Activated T-helper 1 cell treated with anti-CD3 and anti-CD28 coated beads, Interleukin-12 subunit alpha, Interleukin-12 subunit beta, Interleukin-2, Interleukin-4 antibody, amounts not matched to agents 30 ng/mL and 10 ng/mL and 1 ng/mL, durations not matched to agents 14 hours and 24 hours and 36 hours (primary cell): ENCODE measurements around the gene SZT2. TPM values are rescaled to one million over a fixed set of nuclear protein-coding genes. Genes with fewer than 3 reads are reported as not detected.
"Not testable (repeated sequence)": the region's sequence is repeated elsewhere in the genome, so short reads cannot be mapped to it uniquely, and the experiment has no call there.

ENCODE experiments used
- DNase-seq: peaks from one replicate; pipeline ENCODE4 v3.0.0; 2021; ENCODE audit warnings: low spot score
- H3K27ac Mint-ChIP-seq: one replicate; pipeline ENCODE4 v1.8.0; 2021; ENCODE audit warnings: mild to moderate bottlenecking, mixed read lengths
- H3K27me3 Mint-ChIP-seq: one replicate; pipeline ENCODE4 v1.8.0; 2022; ENCODE audit warnings: mild to moderate bottlenecking, moderate library complexity, mixed read lengths; ENCODE audit not compliant: insufficient read depth
- H3K36me3 Mint-ChIP-seq: one replicate; pipeline ENCODE4 v1.8.0; 2021; ENCODE audit warnings: low read depth, mixed read lengths
- H3K4me1 Mint-ChIP-seq: one replicate; pipeline ENCODE4 v1.8.0; 2021; ENCODE audit warnings: low read depth, mixed read lengths
- H3K4me3 Mint-ChIP-seq: one replicate; pipeline ENCODE4 v1.8.0; 2021; ENCODE audit warnings: mild to moderate bottlenecking, moderate library complexity, mixed read lengths
- H3K9me3 Mint-ChIP-seq: one replicate; pipeline ENCODE4 v1.8.0; 2021; ENCODE audit warnings: mixed read lengths
- intact Hi-C: fragments of 100-400 bp; cut with micrococcal nuclease; formaldehyde crosslinking; loops from one replicate; pipeline ENCODE4 v1.15.1; 2024
- total RNA-seq: library from RNA; stranded (reverse); gene quantifications from 2 replicates; pipeline ENCODE4 v1.2.3, GENCODE V29; 2022

SZT2 gene
- total RNA-seq, 1 donor from 2014 or later, result 59.2 TPM

DNA sequence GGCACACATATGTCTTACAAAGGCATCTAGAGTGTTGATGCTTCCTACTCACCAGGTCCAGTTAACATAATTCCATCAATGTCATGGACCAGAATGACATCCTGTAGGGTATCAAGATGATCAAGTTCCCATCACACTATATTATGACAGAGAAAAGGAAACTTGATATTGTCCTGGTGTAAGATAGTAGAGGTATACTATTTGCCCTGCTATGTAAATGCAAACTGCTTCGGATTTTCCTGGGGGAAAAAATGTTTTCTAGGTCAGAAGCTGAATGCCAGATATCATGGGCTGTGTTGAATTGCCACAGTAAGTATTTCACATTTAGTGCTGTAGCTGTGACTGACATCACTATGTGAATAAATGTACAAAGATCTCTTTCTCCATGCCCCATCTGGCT, 80.2 kb downstream of the SZT2 start:
- H3K4me1 Mint-ChIP-seq, result peaks cover 7% of the 10 kb centered on the region
- no peak for DNase-seq
- H3K4me3 Mint-ChIP-seq, result no peak overlapping the region
- intact Hi-C loops, result no loop called here
- H3K36me3 Mint-ChIP-seq, result no peaks in the 10 kb centered on the region
- peaks cover 11% of the 10 kb centered on the region for H3K27me3 Mint-ChIP-seq
- no peak overlapping the region for H3K27ac Mint-ChIP-seq
- H3K9me3 Mint-ChIP-seq, result no peaks in the 10 kb centered on the region

DNA sequence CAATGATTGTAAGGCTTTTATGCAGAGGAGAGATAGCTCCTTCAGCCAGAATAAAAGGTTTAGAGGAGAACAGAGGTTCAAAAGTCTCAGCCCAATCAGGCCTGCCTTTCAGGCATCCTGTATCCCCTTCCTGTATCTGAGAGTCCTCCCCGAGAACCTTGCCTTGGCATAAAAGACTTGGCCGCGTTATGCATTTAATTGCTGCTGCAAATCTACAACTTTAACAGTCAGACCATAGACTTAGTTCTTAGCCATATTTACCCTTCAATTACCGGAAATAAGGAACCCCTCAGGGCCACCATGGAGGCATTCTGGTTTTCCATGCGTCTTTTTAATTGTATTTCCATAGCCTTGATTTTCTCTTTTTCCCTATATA, 82.4 kb downstream of the SZT2 start:
- Mint-ChIP-seq H3K4me3 (no peak overlapping the region), H3K4me1 (no peaks in the 10 kb centered on the region), H3K36me3 (no peaks in the 10 kb centered on the region), H3K9me3 (no peaks in the 10 kb centered on the region), H3K27me3 (peaks cover 13% of the 10 kb centered on the region), H3K27ac (no peak overlapping the region)
- intact Hi-C loops, result no loop called here
- no peak for DNase-seq

DNA sequence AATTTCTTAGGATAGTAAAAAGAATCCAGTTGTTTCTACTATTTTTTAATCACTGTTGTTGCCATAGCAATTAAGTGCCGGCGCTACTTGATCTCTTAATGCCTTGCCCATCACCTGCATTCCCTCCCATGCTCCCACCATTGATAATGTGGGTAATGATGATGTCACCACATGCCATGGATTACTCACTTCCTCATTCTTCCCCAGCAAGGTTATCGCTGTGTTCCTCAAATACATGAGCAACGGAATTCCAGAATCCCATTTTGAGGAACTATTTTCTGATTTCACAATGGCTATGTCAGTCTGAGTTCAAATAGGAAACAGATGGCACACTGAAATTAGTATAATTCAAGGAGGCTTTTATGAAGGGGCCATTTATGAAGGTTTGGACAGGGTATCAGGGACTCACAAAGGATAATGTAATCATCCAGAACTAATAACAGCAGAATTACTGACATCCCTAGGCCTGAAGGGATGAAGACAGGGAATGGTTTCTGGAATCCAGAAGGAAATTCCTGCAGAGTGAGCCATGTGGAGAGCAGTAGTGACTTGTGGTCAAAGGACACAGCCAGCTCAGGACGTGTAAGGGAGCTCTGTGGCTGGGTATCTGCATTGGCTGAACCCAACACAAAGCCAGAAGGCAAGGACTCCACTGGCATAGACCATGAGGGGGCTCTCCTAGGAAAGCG, 82.9 kb downstream of the SZT2 start:
- H3K27ac Mint-ChIP-seq, H3K4me3 Mint-ChIP-seq, intact Hi-C loops, H3K4me1 Mint-ChIP-seq, H3K9me3 Mint-ChIP-seq, H3K36me3 Mint-ChIP-seq, DNase-seq: not testable (repeated sequence)
- peaks cover 13% of the 10 kb centered on the region for H3K27me3 Mint-ChIP-seq

DNA sequence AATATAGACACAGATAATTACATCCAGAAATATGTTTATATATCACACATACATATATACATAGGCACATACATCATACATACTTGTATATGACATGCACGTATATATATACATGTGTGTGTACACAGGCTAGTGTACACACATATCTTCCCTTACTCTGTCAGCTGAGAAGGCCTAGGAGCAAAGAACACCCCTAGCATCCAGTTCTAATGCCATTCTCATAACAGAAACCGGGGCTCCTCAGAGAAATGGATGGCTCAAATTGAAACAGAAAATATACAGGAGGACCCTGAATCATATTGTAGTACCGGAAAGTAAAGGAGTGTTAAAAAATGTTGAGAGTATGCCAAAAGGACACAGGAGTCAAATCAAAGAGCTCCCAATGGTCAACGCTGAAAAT, 83.8 kb downstream of the SZT2 start:
- Mint-ChIP-seq H3K27me3 (peaks cover 17% of the 10 kb centered on the region), H3K27ac (no peak overlapping the region), H3K4me1 (no peaks in the 10 kb centered on the region), H3K36me3 (no peaks in the 10 kb centered on the region), H3K4me3 (no peak overlapping the region), H3K9me3 (no peaks in the 10 kb centered on the region)
- DNase-seq, result no peak
- intact Hi-C loops, result no loop called here

DNA sequence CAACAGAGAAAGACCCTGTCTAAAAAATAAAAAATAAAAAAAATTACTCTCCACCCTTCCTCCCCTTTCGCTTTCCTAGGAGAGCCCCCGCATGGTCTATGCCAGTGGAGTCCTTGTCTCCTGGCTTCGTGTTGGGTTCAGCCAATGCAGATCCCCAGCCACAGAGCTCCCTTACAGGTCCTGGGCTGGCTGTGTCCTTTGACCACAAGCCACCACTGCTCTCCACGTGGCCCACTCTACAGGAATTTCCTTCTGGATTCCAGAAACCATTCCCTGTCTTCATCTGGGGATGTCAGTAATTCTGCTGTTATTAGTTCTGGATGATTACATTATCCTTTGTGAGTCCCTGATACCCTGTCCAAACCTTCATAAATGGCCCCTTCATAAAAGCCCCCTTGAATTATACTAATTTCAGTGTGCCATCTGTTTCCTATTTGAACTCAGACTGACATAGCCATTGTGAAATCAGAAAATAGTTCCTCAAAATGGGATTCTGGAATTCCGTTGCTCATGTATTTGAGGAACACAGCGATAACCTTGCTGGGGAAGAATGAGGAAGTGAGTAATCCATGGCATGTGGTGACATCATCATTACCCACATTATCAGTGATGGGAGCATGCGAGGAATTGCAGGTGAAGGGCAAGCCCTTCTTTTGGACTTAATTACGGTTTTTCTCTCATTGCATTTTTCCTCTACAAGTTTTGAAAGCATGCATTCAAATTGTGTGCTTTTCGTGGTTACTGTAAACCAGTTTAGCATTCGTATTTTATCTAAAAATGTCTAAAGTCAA, 86.1 kb downstream of the SZT2 start:
- intact Hi-C loops, H3K9me3 Mint-ChIP-seq, H3K36me3 Mint-ChIP-seq, DNase-seq, H3K27ac Mint-ChIP-seq, H3K4me1 Mint-ChIP-seq, H3K4me3 Mint-ChIP-seq: not testable (repeated sequence)
- H3K27me3 Mint-ChIP-seq, result peaks cover 20% of the 10 kb centered on the region

DNA sequence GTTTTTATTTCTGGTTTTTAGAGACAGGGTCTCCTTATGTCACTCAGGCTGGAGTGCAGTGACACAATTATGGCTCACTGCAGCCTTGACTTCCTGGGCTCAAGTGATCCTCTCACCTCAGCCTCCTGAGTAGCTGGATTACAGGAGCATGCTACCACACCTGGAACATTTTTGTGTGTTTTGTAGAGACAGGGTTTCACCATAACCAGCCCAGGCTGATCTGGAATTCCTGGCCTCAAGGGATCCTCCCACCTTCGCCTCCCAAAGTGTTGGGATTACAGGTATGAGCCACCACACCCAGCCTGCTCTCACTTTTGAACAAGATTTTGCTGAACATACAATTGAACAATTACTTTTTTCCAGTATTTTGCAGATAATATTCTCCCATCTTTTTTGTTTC, 88.0 kb downstream of the SZT2 start:
- H3K4me3 Mint-ChIP-seq, result no peak overlapping the region
- H3K27me3 Mint-ChIP-seq, result peaks cover 20% of the 10 kb centered on the region
- H3K27ac Mint-ChIP-seq, result no peak overlapping the region
- no peaks in the 10 kb centered on the region for H3K9me3 Mint-ChIP-seq
- no peaks in the 10 kb centered on the region for H3K36me3 Mint-ChIP-seq
- intact Hi-C loops, result no loop called here
- peaks cover 6% of the 10 kb centered on the region for H3K4me1 Mint-ChIP-seq
- DNase-seq, result no peak

DNA sequence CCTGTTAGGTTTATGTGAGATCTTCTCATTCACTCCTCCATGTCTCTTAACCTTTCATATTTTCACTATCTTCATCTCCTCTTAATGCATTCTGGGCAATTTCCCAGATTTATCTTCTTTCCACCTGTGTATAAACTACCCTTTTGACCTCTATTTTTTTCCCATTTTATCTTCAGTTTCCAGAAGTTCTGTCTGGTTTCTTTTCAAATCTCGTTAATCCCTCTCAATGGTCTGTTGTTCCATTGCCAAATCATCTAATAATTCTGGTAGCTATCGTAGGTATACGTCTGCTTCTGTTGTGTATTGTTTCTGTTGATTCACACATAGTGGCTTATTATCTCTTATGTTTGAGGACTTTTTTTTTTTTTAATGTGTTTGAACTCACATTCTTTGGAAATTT, 89.7 kb downstream of the SZT2 start:
- intact Hi-C loops, result no loop called here
- no peak for DNase-seq
- H3K27ac Mint-ChIP-seq, result no peak overlapping the region

DNA sequence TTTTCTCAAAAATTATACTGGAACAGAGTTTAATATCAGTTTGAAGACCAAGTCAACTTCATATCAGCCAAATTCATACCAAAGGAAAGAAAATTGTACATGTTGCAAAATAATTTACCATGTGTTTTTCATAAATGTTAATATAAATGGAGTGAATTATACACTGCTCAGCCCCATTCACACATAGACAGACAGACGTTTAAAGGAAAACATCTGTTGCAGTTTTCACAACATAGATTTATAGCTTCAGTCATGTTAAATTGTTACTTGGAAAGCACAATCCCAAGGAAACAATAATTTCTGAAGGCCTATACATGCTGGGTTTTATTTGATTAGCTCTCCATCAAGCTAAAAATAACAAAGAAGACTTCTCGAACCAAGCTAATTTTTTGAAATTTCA, 91.8 kb downstream of the SZT2 start:
- DNase-seq, result no peak
- peaks cover 6% of the 10 kb centered on the region for H3K4me1 Mint-ChIP-seq
- no peak overlapping the region for H3K27ac Mint-ChIP-seq
- H3K4me3 Mint-ChIP-seq, result no peak overlapping the region
- peaks cover 13% of the 10 kb centered on the region for H3K27me3 Mint-ChIP-seq
- H3K9me3 Mint-ChIP-seq, result no peaks in the 10 kb centered on the region
- H3K36me3 Mint-ChIP-seq, result no peaks in the 10 kb centered on the region
- intact Hi-C loops, result no loop called here

More for the DNA sequence above, 89.7 kb downstream of the SZT2 start:
- Mint-ChIP-seq H3K27me3 (peaks cover 18% of the 10 kb centered on the region), H3K9me3 (no peaks in the 10 kb centered on the region), H3K4me3 (no peak overlapping the region), H3K4me1 (peaks cover 6% of the 10 kb centered on the region), H3K36me3 (no peaks in the 10 kb centered on the region)

DNA sequence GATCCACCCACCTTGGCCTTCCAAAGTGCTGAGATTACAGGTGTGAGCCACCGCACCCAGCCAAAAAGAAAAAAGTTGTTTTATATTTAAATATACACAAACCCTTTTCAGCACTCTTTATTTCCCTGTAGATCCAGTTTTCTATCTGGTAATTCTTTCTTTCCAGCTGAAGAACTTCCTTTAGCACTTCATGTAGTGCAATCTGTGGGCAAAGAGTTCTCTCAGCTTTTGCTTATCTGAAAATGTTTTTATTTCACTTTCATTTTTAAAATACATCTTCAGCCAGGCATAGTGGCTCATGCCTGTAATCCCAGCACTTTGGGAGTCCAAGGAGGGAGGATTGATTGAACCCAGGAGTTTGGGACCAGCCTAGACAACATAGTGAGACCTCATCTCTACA, 92.5 kb downstream of the SZT2 start:
- H3K27me3 Mint-ChIP-seq, result peaks cover 9% of the 10 kb centered on the region
- intact Hi-C loops, result no loop called here
- no peaks in the 10 kb centered on the region for H3K36me3 Mint-ChIP-seq

DNA sequence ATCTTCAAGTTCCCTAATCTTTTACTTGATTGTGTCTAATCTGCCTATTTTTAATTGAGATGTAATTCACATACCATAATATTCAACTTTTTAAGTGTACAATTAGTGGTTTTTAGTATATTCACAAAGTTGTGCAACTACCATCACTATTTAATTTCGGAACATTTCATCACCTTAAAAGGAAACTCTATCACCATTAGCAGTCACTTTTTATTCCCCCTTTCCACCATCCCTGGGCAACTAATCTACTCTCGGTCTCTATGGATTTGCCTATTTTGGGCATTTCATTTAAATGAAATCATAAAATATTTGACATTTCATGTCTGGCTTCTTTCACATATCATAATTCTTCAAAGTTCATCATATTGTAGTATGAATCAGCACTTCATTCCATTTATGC, 94.7 kb downstream of the SZT2 start:
- H3K27ac Mint-ChIP-seq, result no peak overlapping the region
- peaks cover 2% of the 10 kb centered on the region for H3K27me3 Mint-ChIP-seq
- H3K4me1 Mint-ChIP-seq, result peaks cover 6% of the 10 kb centered on the region
- H3K9me3 Mint-ChIP-seq, result peaks cover 16% of the 10 kb centered on the region
- DNase-seq, result no peak
- H3K4me3 Mint-ChIP-seq, result no peak overlapping the region
- no peaks in the 10 kb centered on the region for H3K36me3 Mint-ChIP-seq
- intact Hi-C loops, result no loop called here

More for the DNA sequence above, 92.5 kb downstream of the SZT2 start:
- Mint-ChIP-seq H3K9me3 (peaks cover 5% of the 10 kb centered on the region), H3K4me3 (no peak overlapping the region), H3K4me1 (peaks cover 6% of the 10 kb centered on the region), H3K27ac (no peak overlapping the region)
- no peak for DNase-seq

DNA sequence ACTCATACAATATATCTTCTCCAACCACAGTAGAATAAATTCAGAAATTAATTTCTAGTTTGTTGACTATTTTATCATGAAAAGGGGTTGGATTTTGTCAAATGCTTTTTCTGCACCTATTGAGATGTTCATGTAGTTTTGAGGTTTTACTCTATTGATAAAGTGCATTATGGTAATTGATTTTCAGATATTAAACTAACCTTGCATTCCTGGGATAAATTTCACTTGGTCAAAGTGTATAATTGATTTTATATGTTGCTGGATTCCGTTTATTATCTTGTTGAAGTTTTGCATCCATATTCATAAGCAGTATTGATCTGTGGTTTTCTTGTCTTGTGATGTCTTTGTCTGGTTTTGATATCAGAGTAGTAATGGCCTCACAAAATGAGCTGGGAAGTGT, 98.5 kb downstream of the SZT2 start:
- Mint-ChIP-seq H3K4me3 (no peak overlapping the region), H3K4me1 (no peaks in the 10 kb centered on the region), H3K27me3 (no peaks in the 10 kb centered on the region), H3K9me3 (peaks cover 29% of the 10 kb centered on the region), H3K27ac (no peak overlapping the region), H3K36me3 (no peaks in the 10 kb centered on the region)
- intact Hi-C loops, result no loop called here
- no peak for DNase-seq

DNA sequence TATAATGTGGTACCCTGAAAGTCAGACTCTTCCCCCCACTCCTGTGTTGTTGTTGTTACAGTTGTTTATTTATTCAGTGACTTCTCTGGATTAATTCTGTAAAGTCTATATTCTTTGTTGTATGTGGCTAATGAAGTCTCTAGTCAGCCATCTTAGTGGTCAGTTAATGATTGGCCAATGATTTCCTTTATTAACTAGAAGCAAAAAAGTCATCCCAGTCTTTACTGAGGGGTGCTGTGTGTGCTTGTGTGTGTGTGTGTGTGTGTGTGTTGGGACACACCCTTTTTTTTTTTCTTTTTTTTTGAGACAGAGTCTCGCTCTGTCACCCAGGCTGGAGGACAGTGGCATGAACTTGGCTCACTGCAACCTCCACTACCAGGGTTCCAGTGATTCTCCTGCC, 101.4 kb downstream of the SZT2 start:
- Mint-ChIP-seq H3K27me3 (peaks cover 10% of the 10 kb centered on the region), H3K9me3 (peaks cover 29% of the 10 kb centered on the region), H3K36me3 (no peaks in the 10 kb centered on the region), H3K4me3 (no peak overlapping the region), H3K27ac (no peak overlapping the region), H3K4me1 (no peaks in the 10 kb centered on the region)
- intact Hi-C loops, result no loop called here
- DNase-seq, result no peak

DNA sequence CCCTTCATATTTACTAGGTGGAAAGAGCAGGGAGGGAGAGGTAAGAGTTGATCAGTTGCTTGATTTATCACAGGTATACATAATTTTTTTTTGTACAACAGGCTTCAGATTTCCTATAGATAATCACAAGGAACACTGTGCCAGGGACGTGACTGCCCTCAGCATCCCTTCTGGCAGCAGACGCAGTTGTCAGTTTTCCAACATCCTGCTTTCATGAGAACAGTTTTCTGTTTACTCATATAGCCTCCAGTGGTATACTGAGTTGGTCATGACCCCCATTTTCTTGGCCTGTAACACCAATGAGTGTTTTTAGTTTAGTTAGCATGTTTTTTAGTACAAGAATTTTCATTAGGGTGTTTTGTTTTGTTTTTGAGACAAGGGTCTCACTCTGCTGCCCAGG, 103.1 kb downstream of the SZT2 start:
- Mint-ChIP-seq H3K36me3 (no peaks in the 10 kb centered on the region), H3K9me3 (peaks cover 21% of the 10 kb centered on the region), H3K27me3 (peaks cover 10% of the 10 kb centered on the region), H3K4me1 (no peaks in the 10 kb centered on the region), H3K27ac (no peak overlapping the region), H3K4me3 (no peak overlapping the region)
- no peak for DNase-seq
- intact Hi-C loops, result no loop called here
